ENCODE measurements around the gene MRGPRG. TPM values are rescaled to one million over a fixed set of nuclear protein-coding genes. Genes with fewer than 3 reads are reported as not detected.

MRGPRG gene
- total RNA-seq, 1 donor from 2014 or later, result not detected

- FAIRE-seq (no peak), DNase-seq (ENCODE audit: low read depth) (no peak)
- no peak for TF ChIP-seq CTCF (IDR thresholded peaks at IDR 0.05; ENCODE audit: insufficient read depth, low read length, severe bottlenecking)
- Histone ChIP-seq H3K4me3 (ENCODE audit: low read depth, low read length) (no peak overlapping the region), H3K27me3 (ENCODE audit: control insufficient read depth, insufficient read depth, low read length) (peaks cover 11% of the 10 kb centered on the region), H3K36me3 (ENCODE audit: control insufficient read depth, insufficient read depth, low read length) (no peaks in the 10 kb centered on the region)
Measured at GRCh38 chr11:3217818-3218482, 663 bp downstream of the MRGPRG start.

GRCh38 chr11:3216027-3216525 is 2.5 kb downstream of the MRGPRG start:
- Histone ChIP-seq H3K4me3 (ENCODE audit: low read depth, low read length) (no peak overlapping the region), H3K36me3 (ENCODE audit: control insufficient read depth, insufficient read depth, low read length) (no peaks in the 10 kb centered on the region), H3K27me3 (ENCODE audit: control insufficient read depth, insufficient read depth, low read length) (peaks cover 11% of the 10 kb centered on the region)
- no peak for FAIRE-seq
- TF ChIP-seq CTCF (IDR thresholded peaks at IDR 0.05; ENCODE audit: insufficient read depth, low read length, severe bottlenecking), result no peak
- DNase-seq (ENCODE audit: low read depth), result no peak

- Histone ChIP-seq H3K4me3 (ENCODE audit: low read depth, low read length) (no peak overlapping the region), H3K36me3 (ENCODE audit: control insufficient read depth, insufficient read depth, low read length) (no peaks in the 10 kb centered on the region), H3K27me3 (ENCODE audit: control insufficient read depth, insufficient read depth, low read length) (peaks cover 6% of the 10 kb centered on the region)
- no peak for TF ChIP-seq CTCF (IDR thresholded peaks at IDR 0.05; ENCODE audit: insufficient read depth, low read length, severe bottlenecking)
- DNase-seq (ENCODE audit: low read depth) (no peak), FAIRE-seq (no peak)
Measured at GRCh38 chr11:3215346-3216026, 3.1 kb downstream of the MRGPRG start.

GRCh38 chr11:3214420-3214699 is 4.3 kb downstream of the MRGPRG start:
- no peaks in the 10 kb centered on the region for H3K36me3 ChIP-seq (ENCODE audit: control insufficient read depth, insufficient read depth, low read length)
- no peak for DNase-seq (ENCODE audit: low read depth)
- H3K27me3 ChIP-seq (ENCODE audit: control insufficient read depth, insufficient read depth, low read length), result peaks cover 2% of the 10 kb centered on the region

GRCh38 chr11:3213659-3214419 is 4.8 kb downstream of the MRGPRG start:
- DNase-seq (ENCODE audit: low read depth), result no peak
- FAIRE-seq, result no peak
- TF ChIP-seq CTCF (IDR thresholded peaks at IDR 0.05; ENCODE audit: insufficient read depth, low read length, severe bottlenecking), result no peak

More at GRCh38 chr11:3214420-3214699, 4.3 kb downstream of the MRGPRG start:
- no peak overlapping the region for H3K4me3 ChIP-seq (ENCODE audit: low read depth, low read length)
- no peak for FAIRE-seq
- TF ChIP-seq CTCF (IDR thresholded peaks at IDR 0.05; ENCODE audit: insufficient read depth, low read length, severe bottlenecking), result no peak

More at GRCh38 chr11:3213659-3214419, 4.8 kb downstream of the MRGPRG start:
- no peak overlapping the region for H3K4me3 ChIP-seq (ENCODE audit: low read depth, low read length)
- H3K27me3 ChIP-seq (ENCODE audit: control insufficient read depth, insufficient read depth, low read length), result no peaks in the 10 kb centered on the region
- no peaks in the 10 kb centered on the region for H3K36me3 ChIP-seq (ENCODE audit: control insufficient read depth, insufficient read depth, low read length)
